K562 (cell line): ENCODE data around the gene CPNE6. TPM values are rescaled to one million over a fixed set of nuclear protein-coding genes. Genes with fewer than 3 reads are reported as not detected.

Experiments
- ATAC-seq: fragments of 200-7000 bp; cut with Tn5 transposase; 3 replicates; pipeline ENCODE4 v1.9.1; 2020; ENCODE audit warnings: moderate library complexity
- BruUV-seq: library from RNA; stranded (reverse); fragments of 400-500 nt; replicated peaks from 2 replicates; lab custom pipeline; 2021; lab: Mats Ljungman, UMichigan
- CTCF ChIA-PET: fragments of 300-600 bp; formaldehyde crosslinking; extraction: SDS; loops from one replicate; lab custom pipeline; 2021; ENCODE audit warnings: low intra/inter-chr PET ratio; lab: Yijun Ruan, JAX
- POLR2A ChIA-PET: fragments of 300-600, 350-650 bp; sonication (Branson Sonifier 250); formaldehyde crosslinking; extraction: SDS; loops from one replicate; lab custom pipeline; 2021; ENCODE audit warnings: antibody characterized with exemption, inconsistent platforms; lab: Yijun Ruan, JAX
- DNase-seq, 4 experiments: peaks; one replicate each; pipeline versions ENCODE4 v3.0.0 to v3.0.0-alpha.2; 2011 to 2018; ENCODE audit warnings: low spot score in 3 of 4, mixed read lengths in 3 of 4; ENCODE audit errors: extremely low read depth in 1 of 4
- FAIRE-seq: peaks from 2 replicates; lab custom pipeline; 2011; peaks lifted over from hg19 to GRCh38; lab: Jason Lieb, UNC
- H2AFZ ChIP-seq: 2 replicates; pipeline ENCODE4 v1.6.0; 2011; ENCODE audit warnings: low read depth, low read length, control low read depth, inconsistent platforms
- H3K27ac ChIP-seq: fragments of 200-600 bp; 3 replicates; pipeline ENCODE4 v1.8.0; 2011; ENCODE audit warnings: low read depth, mild to moderate bottlenecking, control low read depth, inconsistent platforms, low read length, moderate library complexity, mixed read lengths; ENCODE audit errors: extremely low read depth
- H3K27me3 ChIP-seq, 2 experiments: fragments of 300-600 bp in 1 of 2; 2 replicates in 1 of 2; 3 replicates in 1 of 2; pipeline versions ENCODE4 v1.6.0 to v1.8.0; 2011; ENCODE audit warnings: inconsistent platforms in 2 of 2, low read length in 2 of 2, mild to moderate bottlenecking in 1 of 2, mixed read lengths in 1 of 2, moderate library complexity in 1 of 2; ENCODE audit not compliant: control insufficient read depth in 2 of 2, insufficient read depth in 2 of 2
- H3K36me3 ChIP-seq: fragments of 300-600 bp; 3 replicates; pipeline ENCODE4 v1.8.0; 2011; ENCODE audit warnings: mild to moderate bottlenecking, low read length, inconsistent platforms; ENCODE audit not compliant: control insufficient read depth, insufficient read depth
- H3K4me1 ChIP-seq, 2 experiments: fragments of 200-600 bp in 1 of 2; replicated peaks in 1 of 2; 2 replicates in 1 of 2; 3 replicates in 1 of 2; pipeline versions ENCODE4 v1.5.1 to v1.8.0; 2011; ENCODE audit warnings: inconsistent platforms in 2 of 2, low read length in 2 of 2, mild to moderate bottlenecking in 1 of 2, mixed read lengths in 1 of 2, moderate library complexity in 1 of 2; ENCODE audit not compliant: control insufficient read depth in 2 of 2, insufficient read depth in 2 of 2
- H3K4me2 ChIP-seq: 2 replicates; pipeline ENCODE4 v1.6.1; 2011; ENCODE audit warnings: low read length, control low read depth, inconsistent platforms, mixed read lengths; ENCODE audit not compliant: insufficient read depth
- H3K4me3 ChIP-seq: fragments of 200-600 bp; sonication (generic), shearing (Covaris generic); 2 replicates; pipeline ENCODE4 v1.5.1; 2016; ENCODE audit warnings: control low read depth, inconsistent platforms
- H3K79me2 ChIP-seq: fragments of 200-600 bp; 3 replicates; pipeline ENCODE4 v1.8.0; 2011; ENCODE audit warnings: low read length, inconsistent platforms; ENCODE audit not compliant: control insufficient read depth, insufficient read depth
- H3K9ac ChIP-seq, 2 experiments: 2 replicates each; pipeline versions ENCODE4 v1.6.0 to v1.6.1; 2011; ENCODE audit warnings: low read depth in 2 of 2, low read length in 2 of 2, control low read depth in 1 of 2, inconsistent platforms in 1 of 2, mild to moderate bottlenecking in 1 of 2, mixed read lengths in 1 of 2; ENCODE audit not compliant: insufficient read depth in 1 of 2
- H3K9me1 ChIP-seq: one replicate; pipeline ENCODE4 v1.6.0; 2011; ENCODE audit warnings: inconsistent platforms, mild to moderate bottlenecking, low read length, moderate library complexity; ENCODE audit not compliant: control insufficient read depth, insufficient read depth
- H3K9me3 ChIP-seq: replicated peaks from 2 replicates; pipeline ENCODE4 v1.5.1; 2011; ENCODE audit warnings: low read depth, low read length, inconsistent platforms; ENCODE audit not compliant: control insufficient read depth, insufficient read depth
- H4K20me1 ChIP-seq: replicated peaks from 2 replicates; pipeline ENCODE4 v1.6.1; 2011; ENCODE audit warnings: low read length, inconsistent platforms, mixed read lengths; ENCODE audit not compliant: control insufficient read depth, insufficient read depth
- ATF7 ChIP-seq: fragments of 450-650 bp; IDR thresholded peaks from 2 replicates; pipeline ENCODE4 v1.7.1; 2014; ENCODE audit warnings: mild to moderate bottlenecking, moderate library complexity
- GATA2 ChIP-seq: sonication (generic); formaldehyde crosslinking; IDR thresholded peaks from 2 replicates; pipeline ENCODE4 v1.4.0; 2020; ENCODE audit warnings: mild to moderate bottlenecking, missing genetic modification reagents
- OTX1 ChIP-seq: fragments of 450-650 bp; formaldehyde crosslinking; IDR thresholded peaks from 2 replicates; pipeline ENCODE4 v1.4.0; 2022; ENCODE audit warnings: mild to moderate bottlenecking
- SRSF3 ChIP-seq: fragments of 200-400 bp; formaldehyde crosslinking; IDR thresholded peaks from 2 replicates; pipeline ENCODE4 v1.6.1; 2016; ENCODE audit warnings: mild to moderate bottlenecking, low read length, moderate library complexity; ENCODE audit not compliant: insufficient read depth
- TAF15 ChIP-seq: fragments of 200-400 bp; formaldehyde crosslinking; IDR thresholded peaks from 2 replicates; pipeline ENCODE4 v1.6.1; 2017; ENCODE audit warnings: mild to moderate bottlenecking, low read depth, low read length, moderate library complexity
- ZC3H4 ChIP-seq: sonication (generic); formaldehyde crosslinking; IDR thresholded peaks from 2 replicates; pipeline ENCODE4 v1.9.0; 2021; ENCODE audit warnings: missing genetic modification reagents, borderline replicate concordance
- WGBS: fragments of 100-300 bp; shearing (Covaris generic); methylation state at CpG from one replicate; pipeline ENCODE4 v1.1.6; 2016; ENCODE audit warnings: low coverage, mixed read lengths; ENCODE audit not compliant: insufficient coverage; ENCODE audit errors: missing lambda C conversion rate; 5-methylcytosine and 5-hydroxymethylcytosine counted together
- in situ Hi-C: fragments of 300-500 bp; cut with MboI; formaldehyde crosslinking; loops from 4 replicates; pipeline ENCODE4 v1.15.0; 2018; ENCODE audit warnings: inconsistent platforms, mixed read lengths
- intact Hi-C: fragments of 100-400 bp; cut with micrococcal nuclease; formaldehyde crosslinking; loops from 2 replicates; pipeline ENCODE4 v1.14.2; 2022
- polyA plus RNA-seq, 8 experiments: library from polyadenylated mRNA; depleted of rRNA in 4 of 8; stranded (reverse) in 5 of 8; unstranded in 3 of 8; fragments of >200 nt; fragmentation: Nextera tagmentation in 2 of 8; fragmentation: Illumina TruSeq in 1 of 8; extraction: Ambion mirVana in 2 of 8; extraction: Trizol in 1 of 8; gene quantifications; 2 replicates each; pipeline versions ENCODE4 v1.2.1 to v1.2.3, GENCODE V29; 2011 to 2014; ENCODE audit warnings: inconsistent platforms in 1 of 8, missing spikeins in 1 of 8
- total RNA-seq, 7 experiments: library from RNA; depleted of rRNA in 6 of 7; stranded (reverse); fragments of >200 nt in 6 of 7; fragmentation: Illumina TruSeq in 2 of 7; extraction: Trizol in 2 of 7; gene quantifications; 2 replicates each; pipeline versions ENCODE4 v1.2.1 to v1.2.3, GENCODE V29; 2011 to 2021; ENCODE audit warnings: low replicate concordance in 1 of 7
- TF ChIP-seq, protein P1 (sequence below): fragments of 150-350 bp; IDR thresholded peaks from 2 replicates; pipeline ENCODE4 v1.6.1; 2014; ENCODE audit warnings: low read depth, mild to moderate bottlenecking, low read length, borderline replicate concordance
- TF ChIP-seq, protein P2 (sequence below): sonication (generic); formaldehyde crosslinking; IDR thresholded peaks from 2 replicates; pipeline ENCODE4 v1.8.1; 2023; ENCODE audit warnings: mild to moderate bottlenecking, missing genetic modification reagents, moderate library complexity
- TF ChIP-seq, protein P3 (sequence below): sonication (generic); formaldehyde crosslinking; IDR thresholded peaks from 2 replicates; pipeline ENCODE4 v1.4.0; 2020; ENCODE audit warnings: mild to moderate bottlenecking, missing genetic modification reagents
- TF ChIP-seq, protein P4 (sequence below), 2 experiments: fragments of 450-650 bp in 1 of 2; sonication (generic) in 1 of 2; formaldehyde crosslinking in 1 of 2; IDR thresholded peaks in 1 of 2; conservative IDR thresholded peaks in 1 of 2; 2 replicates each; pipeline versions ENCODE4 v1.6.1 to v1.8.1; 2016 to 2023; ENCODE audit warnings: mild to moderate bottlenecking in 2 of 2, moderate library complexity in 2 of 2, inconsistent platforms in 1 of 2, missing genetic modification reagents in 1 of 2
- TF ChIP-seq, protein P5 (sequence below): IDR thresholded peaks from 2 replicates; pipeline ENCODE4 v1.6.1; 2016; ENCODE audit warnings: missing genetic modification characterization, missing compliant biosample characterization

Gene CPNE6
- total and polyA plus RNA-seq, 9 of the 15 experiments (the other 6 are each of a cell fraction or from before 2014, with no cell fraction given), result not detected

DNA sequence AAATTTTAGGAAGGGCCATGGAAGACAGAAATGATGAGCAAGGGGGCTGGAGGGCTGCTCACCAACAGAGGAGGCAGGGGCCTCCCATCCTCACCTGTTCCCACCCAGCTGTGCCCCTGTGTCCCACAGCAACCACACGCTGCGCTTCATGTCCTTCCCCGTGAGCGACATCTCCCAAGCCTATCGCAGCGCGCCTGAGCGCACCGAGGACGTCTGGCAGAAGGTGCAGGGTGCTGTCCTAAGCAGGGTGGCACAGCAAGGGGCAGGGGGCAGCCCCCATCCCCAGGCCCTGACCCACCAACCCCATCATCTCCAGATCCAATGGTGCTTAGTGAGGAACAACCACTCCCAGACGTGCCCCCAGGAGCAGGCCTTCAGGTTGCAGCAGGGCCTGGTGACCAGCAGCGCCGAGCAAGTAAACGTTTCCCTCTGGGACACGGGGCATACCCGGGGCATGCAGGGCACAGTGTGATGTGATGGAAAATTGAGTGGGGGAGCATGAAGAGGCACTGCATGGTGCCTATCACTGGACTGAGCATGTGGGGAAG is 11.4 kb upstream of the CPNE6 start:
- H3K4me2 ChIP-seq, result no peak overlapping the region
- BruUV-seq, result no TSS peak
- ChIA-PET POLR2A (no interaction called here), CTCF (interaction anchor here (0.6 kb wide), 1 partner anchor 22 kb away, joined by 3 read pairs; no protein-coding TSS in a partner anchor)
- FAIRE-seq, result no peak
- no peaks in the 10 kb centered on the region for H3K79me2 ChIP-seq
- no peak overlapping the region for H3K4me3 ChIP-seq
- no peaks in the 10 kb centered on the region for H3K9me3 ChIP-seq
- 43% methylated on average over 9 of the region's 16 CpGs for WGBS
- H3K27me3 ChIP-seq, result peaks cover 0 to 8% of the 10 kb centered on the region in 2 experiments; a peak in 1 of 5 replicates
- intact Hi-C loops, result no loop called here
- H3K9me1 ChIP-seq, result no peaks in the 10 kb centered on the region
- in situ Hi-C loops, result loop anchor here (5.0 to 10.0 kb wide), 2 partner anchors 32 to 375 kb away; partner anchors contain the start of gene PCK2
- DNase-seq, result no peak
- H2AFZ ChIP-seq, result no peak overlapping the region
- no peaks in the 10 kb centered on the region for H3K36me3 ChIP-seq
- no peak for ATAC-seq
- H4K20me1 ChIP-seq, result no peaks in the 10 kb centered on the region
- H3K9ac ChIP-seq, result no peak overlapping the region
- peaks cover 0 to 6% of the 10 kb centered on the region in 2 experiments; a peak in 2 of 5 replicates for H3K4me1 ChIP-seq
- no peak overlapping the region for H3K27ac ChIP-seq
- TF ChIP-seq, protein P1, sequence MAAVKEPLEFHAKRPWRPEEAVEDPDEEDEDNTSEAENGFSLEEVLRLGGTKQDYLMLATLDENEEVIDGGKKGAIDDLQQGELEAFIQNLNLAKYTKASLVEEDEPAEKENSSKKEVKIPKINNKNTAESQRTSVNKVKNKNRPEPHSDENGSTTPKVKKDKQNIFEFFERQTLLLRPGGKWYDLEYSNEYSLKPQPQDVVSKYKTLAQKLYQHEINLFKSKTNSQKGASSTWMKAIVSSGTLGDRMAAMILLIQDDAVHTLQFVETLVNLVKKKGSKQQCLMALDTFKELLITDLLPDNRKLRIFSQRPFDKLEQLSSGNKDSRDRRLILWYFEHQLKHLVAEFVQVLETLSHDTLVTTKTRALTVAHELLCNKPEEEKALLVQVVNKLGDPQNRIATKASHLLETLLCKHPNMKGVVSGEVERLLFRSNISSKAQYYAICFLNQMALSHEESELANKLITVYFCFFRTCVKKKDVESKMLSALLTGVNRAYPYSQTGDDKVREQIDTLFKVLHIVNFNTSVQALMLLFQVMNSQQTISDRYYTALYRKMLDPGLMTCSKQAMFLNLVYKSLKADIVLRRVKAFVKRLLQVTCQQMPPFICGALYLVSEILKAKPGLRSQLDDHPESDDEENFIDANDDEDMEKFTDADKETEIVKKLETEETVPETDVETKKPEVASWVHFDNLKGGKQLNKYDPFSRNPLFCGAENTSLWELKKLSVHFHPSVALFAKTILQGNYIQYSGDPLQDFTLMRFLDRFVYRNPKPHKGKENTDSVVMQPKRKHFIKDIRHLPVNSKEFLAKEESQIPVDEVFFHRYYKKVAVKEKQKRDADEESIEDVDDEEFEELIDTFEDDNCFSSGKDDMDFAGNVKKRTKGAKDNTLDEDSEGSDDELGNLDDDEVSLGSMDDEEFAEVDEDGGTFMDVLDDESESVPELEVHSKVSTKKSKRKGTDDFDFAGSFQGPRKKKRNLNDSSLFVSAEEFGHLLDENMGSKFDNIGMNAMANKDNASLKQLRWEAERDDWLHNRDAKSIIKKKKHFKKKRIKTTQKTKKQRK, result no peak
- TF ChIP-seq GATA2 (CRISPR knock-in tag) (no peak), OTX1 (no peak), ATF7 (no peak), SRSF3 (no peak), ZC3H4 (CRISPR knock-in tag) (no peak), TAF15 (no peak)
- TF ChIP-seq, protein P2, sequence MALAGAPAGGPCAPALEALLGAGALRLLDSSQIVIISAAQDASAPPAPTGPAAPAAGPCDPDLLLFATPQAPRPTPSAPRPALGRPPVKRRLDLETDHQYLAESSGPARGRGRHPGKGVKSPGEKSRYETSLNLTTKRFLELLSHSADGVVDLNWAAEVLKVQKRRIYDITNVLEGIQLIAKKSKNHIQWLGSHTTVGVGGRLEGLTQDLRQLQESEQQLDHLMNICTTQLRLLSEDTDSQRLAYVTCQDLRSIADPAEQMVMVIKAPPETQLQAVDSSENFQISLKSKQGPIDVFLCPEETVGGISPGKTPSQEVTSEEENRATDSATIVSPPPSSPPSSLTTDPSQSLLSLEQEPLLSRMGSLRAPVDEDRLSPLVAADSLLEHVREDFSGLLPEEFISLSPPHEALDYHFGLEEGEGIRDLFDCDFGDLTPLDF (CRISPR knock-in tag), result no peak
- TF ChIP-seq, protein P3, sequence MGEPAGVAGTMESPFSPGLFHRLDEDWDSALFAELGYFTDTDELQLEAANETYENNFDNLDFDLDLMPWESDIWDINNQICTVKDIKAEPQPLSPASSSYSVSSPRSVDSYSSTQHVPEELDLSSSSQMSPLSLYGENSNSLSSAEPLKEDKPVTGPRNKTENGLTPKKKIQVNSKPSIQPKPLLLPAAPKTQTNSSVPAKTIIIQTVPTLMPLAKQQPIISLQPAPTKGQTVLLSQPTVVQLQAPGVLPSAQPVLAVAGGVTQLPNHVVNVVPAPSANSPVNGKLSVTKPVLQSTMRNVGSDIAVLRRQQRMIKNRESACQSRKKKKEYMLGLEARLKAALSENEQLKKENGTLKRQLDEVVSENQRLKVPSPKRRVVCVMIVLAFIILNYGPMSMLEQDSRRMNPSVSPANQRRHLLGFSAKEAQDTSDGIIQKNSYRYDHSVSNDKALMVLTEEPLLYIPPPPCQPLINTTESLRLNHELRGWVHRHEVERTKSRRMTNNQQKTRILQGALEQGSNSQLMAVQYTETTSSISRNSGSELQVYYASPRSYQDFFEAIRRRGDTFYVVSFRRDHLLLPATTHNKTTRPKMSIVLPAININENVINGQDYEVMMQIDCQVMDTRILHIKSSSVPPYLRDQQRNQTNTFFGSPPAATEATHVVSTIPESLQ (CRISPR knock-in tag), result no peak
- TF ChIP-seq, protein P4, sequence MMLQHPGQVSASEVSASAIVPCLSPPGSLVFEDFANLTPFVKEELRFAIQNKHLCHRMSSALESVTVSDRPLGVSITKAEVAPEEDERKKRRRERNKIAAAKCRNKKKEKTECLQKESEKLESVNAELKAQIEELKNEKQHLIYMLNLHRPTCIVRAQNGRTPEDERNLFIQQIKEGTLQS (IDR thresholded peaks at IDR 0.05), result no peak
- TF ChIP-seq, protein P4 (CRISPR knock-in tag; conservative IDR thresholded peaks at IDR 0.05), result no peak
- TF ChIP-seq, protein P5, sequence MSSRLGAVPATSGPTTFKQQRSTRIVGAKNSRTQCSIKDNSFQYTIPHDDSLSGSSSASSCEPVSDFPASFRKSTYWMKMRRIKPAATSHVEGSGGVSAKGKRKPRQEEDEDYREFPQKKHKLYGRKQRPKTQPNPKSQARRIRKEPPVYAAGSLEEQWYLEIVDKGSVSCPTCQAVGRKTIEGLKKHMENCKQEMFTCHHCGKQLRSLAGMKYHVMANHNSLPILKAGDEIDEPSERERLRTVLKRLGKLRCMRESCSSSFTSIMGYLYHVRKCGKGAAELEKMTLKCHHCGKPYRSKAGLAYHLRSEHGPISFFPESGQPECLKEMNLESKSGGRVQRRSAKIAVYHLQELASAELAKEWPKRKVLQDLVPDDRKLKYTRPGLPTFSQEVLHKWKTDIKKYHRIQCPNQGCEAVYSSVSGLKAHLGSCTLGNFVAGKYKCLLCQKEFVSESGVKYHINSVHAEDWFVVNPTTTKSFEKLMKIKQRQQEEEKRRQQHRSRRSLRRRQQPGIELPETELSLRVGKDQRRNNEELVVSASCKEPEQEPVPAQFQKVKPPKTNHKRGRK (tag), result no peak
